Neural progenitor cell (in vitro differentiated cells): Measurements from ENCODE around the gene ADAMTSL1. TPM values are rescaled to one million over a fixed set of nuclear protein-coding genes. Genes with fewer than 3 reads are reported as not detected.
A peak's percentile ranks its signal among the peaks of the same experiment; 100 is the strongest.

Source experiments
- DNase-seq: peaks from one replicate; pipeline ENCODE4 v3.0.0-alpha.2; 2016; ENCODE audit warnings: low spot score
- H2AFZ ChIP-seq: fragments of 200-600 bp; sonication (generic); replicated peaks from 2 replicates; pipeline ENCODE4 v1.6.1; 2016; ENCODE audit warnings: antibody characterized with exemption
- H3F3A ChIP-seq: fragments of 200-600 bp; sonication (generic); 2 replicates; pipeline ENCODE4 v1.6.1; 2016; ENCODE audit warnings: antibody characterized with exemption, low read depth
- H3K27ac ChIP-seq: fragments of 200-600 bp; sonication (generic); 2 replicates; pipeline ENCODE4 v1.5.1; 2016; ENCODE audit warnings: mild to moderate bottlenecking
- H3K27me3 ChIP-seq: fragments of 200-600 bp; sonication (generic); 2 replicates; pipeline ENCODE4 v1.6.1; 2016; ENCODE audit warnings: mild to moderate bottlenecking, moderate library complexity
- H3K36me3 ChIP-seq: fragments of 200-600 bp; sonication (generic); 2 replicates; pipeline ENCODE4 v1.5.1; 2016
- H3K4me1 ChIP-seq: fragments of 200-600 bp; sonication (generic); 2 replicates; pipeline ENCODE4 v1.6.1; 2016; ENCODE audit warnings: mixed run types
- H3K4me2 ChIP-seq: fragments of 200-600 bp; sonication (generic); 2 replicates; pipeline ENCODE4 v1.6.1; 2016
- H3K4me3 ChIP-seq: fragments of 200-600 bp; sonication (generic); 2 replicates; pipeline ENCODE4 v1.5.1; 2016
- H3K79me2 ChIP-seq: fragments of 200-600 bp; sonication (generic); 2 replicates; pipeline ENCODE4 v1.6.1; 2016; ENCODE audit warnings: low read depth
- H3K9ac ChIP-seq: fragments of 200-600 bp; sonication (generic); 2 replicates; pipeline ENCODE4 v1.6.1; 2016
- H3K9me3 ChIP-seq: fragments of 200-600 bp; sonication (generic); 2 replicates; pipeline ENCODE4 v1.5.1; 2016; ENCODE audit warnings: low read depth
- H4K20me1 ChIP-seq: fragments of 200-600 bp; sonication (generic); 2 replicates; pipeline ENCODE4 v1.6.1; 2016; ENCODE audit warnings: low read depth
- H3K27ac Mint-ChIP-seq: 3 replicates; pipeline ENCODE4 v1.8.0; 2021; ENCODE audit warnings: mixed read lengths
- H3K27me3 Mint-ChIP-seq: 2 replicates; pipeline ENCODE4 v1.8.0; 2022; ENCODE audit warnings: low read depth, mild to moderate bottlenecking, inconsistent platforms, moderate library complexity, mixed read lengths; ENCODE audit not compliant: insufficient read depth
- H3K36me3 Mint-ChIP-seq: 3 replicates; pipeline ENCODE4 v1.8.0; 2021; ENCODE audit warnings: mixed read lengths
- H3K4me1 Mint-ChIP-seq: 3 replicates; pipeline ENCODE4 v1.8.0; 2021; ENCODE audit warnings: mixed read lengths
- H3K4me3 Mint-ChIP-seq: 3 replicates; pipeline ENCODE4 v1.8.0; 2021; ENCODE audit warnings: mild to moderate bottlenecking, moderate library complexity, mixed read lengths
- H3K9me3 Mint-ChIP-seq: 3 replicates; pipeline ENCODE4 v1.8.0; 2020; ENCODE audit warnings: mixed read lengths
- EZH2 ChIP-seq: fragments of 200-600 bp; sonication (generic); IDR thresholded peaks from 2 replicates; pipeline ENCODE4 v1.6.1; 2017; ENCODE audit warnings: antibody characterized with exemption, mild to moderate bottlenecking, moderate library complexity
- EZH2phosphoT487 ChIP-seq: fragments of 200-600 bp; sonication (generic); IDR thresholded peaks from 2 replicates; pipeline ENCODE4 v1.6.1; 2017; ENCODE audit warnings: antibody characterized with exemption
- total RNA-seq: library from RNA; depleted of rRNA; stranded (reverse); fragments of >200 nt; gene quantifications from 2 replicates; pipeline ENCODE4 v1.2.3, GENCODE V29; 2015; ENCODE audit warnings: low replicate concordance
- TF ChIP-seq, protein P1 (sequence below): fragments of 200-600 bp; sonication (generic); IDR thresholded peaks from 2 replicates; pipeline ENCODE4 v1.5.1; 2017; ENCODE audit warnings: antibody characterized with exemption, mild to moderate bottlenecking

The ADAMTSL1 gene
- total RNA-seq, 1 donor from 2014 or later = 0.73 TPM

DNA sequence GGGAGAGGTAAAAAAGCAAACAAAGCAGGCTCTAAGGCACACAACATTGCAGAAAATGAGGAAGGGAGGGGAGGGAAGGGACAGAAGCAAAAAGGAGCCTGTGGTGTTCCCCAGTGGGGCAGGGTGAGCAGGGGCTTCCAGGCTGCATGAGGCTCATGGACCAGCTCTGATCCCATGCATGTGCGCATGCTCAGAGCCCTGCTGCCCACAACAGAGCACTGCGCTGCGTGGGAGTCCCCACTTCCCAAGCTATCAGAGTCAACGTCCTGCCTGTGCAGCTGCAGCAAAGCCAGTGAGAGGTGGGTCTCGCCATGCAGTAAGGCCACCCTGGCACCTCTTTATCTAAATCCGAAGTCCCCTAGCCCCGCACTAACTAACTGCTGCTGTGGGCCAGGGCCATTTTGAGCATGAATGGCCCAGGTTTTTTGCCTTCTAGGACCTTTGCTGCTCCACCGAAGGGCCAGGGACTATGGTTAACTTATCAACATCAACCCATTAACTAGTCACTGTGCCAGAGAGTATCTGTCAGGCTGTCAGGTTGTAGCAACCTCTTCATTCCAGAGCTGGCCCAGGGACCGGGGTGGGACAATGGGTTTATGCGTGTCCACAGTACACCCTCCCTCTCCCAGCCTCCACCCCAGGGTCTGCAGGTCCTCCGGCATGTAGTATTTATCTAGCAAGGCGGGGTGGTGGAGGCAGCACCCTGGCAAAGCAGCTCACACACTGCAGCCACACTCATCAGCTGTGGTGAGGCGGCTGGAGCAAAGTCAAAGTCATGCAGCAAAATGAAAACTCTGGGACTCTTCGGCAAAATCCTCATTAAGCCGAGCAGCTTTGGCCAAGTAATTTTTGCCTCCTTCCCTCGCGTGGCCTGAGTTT lies 435.4 kb downstream of the ADAMTSL1 start:
- Histone ChIP-seq H3K9ac (no peak overlapping the region), H3K36me3 (no peaks in the 10 kb centered on the region), H3K9me3 (no peaks in the 10 kb centered on the region), H3K4me2 (no peak overlapping the region), H4K20me1 (no peaks in the 10 kb centered on the region), H3K4me1 (peaks cover 33% of the 10 kb centered on the region), H3K79me2 (no peaks in the 10 kb centered on the region), H3K4me3 (no peak overlapping the region), H3K27me3 (peaks cover 25% of the 10 kb centered on the region), H3K27ac (no peak overlapping the region), H3F3A (peaks cover 12% of the 10 kb centered on the region), H2AFZ (peak overlapping the region; percentile 81)
- Mint-ChIP-seq H3K9me3 (no peaks in the 10 kb centered on the region), H3K4me1 (peaks cover 32% of the 10 kb centered on the region), H3K36me3 (no peaks in the 10 kb centered on the region), H3K27me3 (peaks cover 6% of the 10 kb centered on the region), H3K27ac (peak overlapping the region; percentile 82), H3K4me3 (no peak overlapping the region)
- no peak for DNase-seq
- no peak for TF ChIP-seq EZH2phosphoT487
- TF ChIP-seq EZH2 = no peak
- TF ChIP-seq, protein P1, sequence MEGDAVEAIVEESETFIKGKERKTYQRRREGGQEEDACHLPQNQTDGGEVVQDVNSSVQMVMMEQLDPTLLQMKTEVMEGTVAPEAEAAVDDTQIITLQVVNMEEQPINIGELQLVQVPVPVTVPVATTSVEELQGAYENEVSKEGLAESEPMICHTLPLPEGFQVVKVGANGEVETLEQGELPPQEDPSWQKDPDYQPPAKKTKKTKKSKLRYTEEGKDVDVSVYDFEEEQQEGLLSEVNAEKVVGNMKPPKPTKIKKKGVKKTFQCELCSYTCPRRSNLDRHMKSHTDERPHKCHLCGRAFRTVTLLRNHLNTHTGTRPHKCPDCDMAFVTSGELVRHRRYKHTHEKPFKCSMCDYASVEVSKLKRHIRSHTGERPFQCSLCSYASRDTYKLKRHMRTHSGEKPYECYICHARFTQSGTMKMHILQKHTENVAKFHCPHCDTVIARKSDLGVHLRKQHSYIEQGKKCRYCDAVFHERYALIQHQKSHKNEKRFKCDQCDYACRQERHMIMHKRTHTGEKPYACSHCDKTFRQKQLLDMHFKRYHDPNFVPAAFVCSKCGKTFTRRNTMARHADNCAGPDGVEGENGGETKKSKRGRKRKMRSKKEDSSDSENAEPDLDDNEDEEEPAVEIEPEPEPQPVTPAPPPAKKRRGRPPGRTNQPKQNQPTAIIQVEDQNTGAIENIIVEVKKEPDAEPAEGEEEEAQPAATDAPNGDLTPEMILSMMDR = no peak

DNA sequence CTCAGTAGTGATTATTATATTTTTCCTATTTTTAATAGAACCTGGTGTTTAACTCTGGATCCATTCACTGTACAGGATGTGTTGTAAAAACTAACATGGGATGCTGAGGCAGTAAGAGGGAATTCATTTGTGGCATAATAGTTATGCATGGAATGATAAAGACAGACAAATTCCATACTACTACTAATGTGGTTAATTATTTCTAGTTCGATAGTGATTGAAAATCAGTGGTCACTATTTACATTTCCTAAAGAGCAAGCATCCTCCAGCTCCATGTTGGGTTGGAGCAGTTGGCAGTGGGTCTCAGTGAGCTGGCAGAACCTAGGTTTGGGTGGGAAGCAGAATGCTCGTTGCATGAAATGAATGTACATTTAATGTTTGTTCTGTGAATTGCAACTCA lies 436.5 kb downstream of the ADAMTSL1 start:
- peaks cover 4% of the 10 kb centered on the region for H3F3A ChIP-seq
- H2AFZ ChIP-seq = no peak overlapping the region
- H3K27me3 ChIP-seq = peaks cover 29% of the 10 kb centered on the region
- no peak overlapping the region for H3K27ac Mint-ChIP-seq
- H3K27ac ChIP-seq = no peak overlapping the region
- no peak overlapping the region for H3K9ac ChIP-seq
- DNase-seq = no peak
- H3K36me3 Mint-ChIP-seq = no peaks in the 10 kb centered on the region
- H3K4me3 ChIP-seq = no peak overlapping the region
- H3K9me3 ChIP-seq = no peaks in the 10 kb centered on the region
- H3K4me1 ChIP-seq = peaks cover 26% of the 10 kb centered on the region
- no peaks in the 10 kb centered on the region for H3K9me3 Mint-ChIP-seq
- no peaks in the 10 kb centered on the region for H4K20me1 ChIP-seq
- peaks cover 23% of the 10 kb centered on the region for H3K4me1 Mint-ChIP-seq
- H3K79me2 ChIP-seq = no peaks in the 10 kb centered on the region
- no peak overlapping the region for H3K4me2 ChIP-seq
- peaks cover 9% of the 10 kb centered on the region for H3K27me3 Mint-ChIP-seq
- TF ChIP-seq EZH2phosphoT487 = no peak
- no peak for TF ChIP-seq EZH2
- no peak overlapping the region for H3K4me3 Mint-ChIP-seq
- no peaks in the 10 kb centered on the region for H3K36me3 ChIP-seq

DNA sequence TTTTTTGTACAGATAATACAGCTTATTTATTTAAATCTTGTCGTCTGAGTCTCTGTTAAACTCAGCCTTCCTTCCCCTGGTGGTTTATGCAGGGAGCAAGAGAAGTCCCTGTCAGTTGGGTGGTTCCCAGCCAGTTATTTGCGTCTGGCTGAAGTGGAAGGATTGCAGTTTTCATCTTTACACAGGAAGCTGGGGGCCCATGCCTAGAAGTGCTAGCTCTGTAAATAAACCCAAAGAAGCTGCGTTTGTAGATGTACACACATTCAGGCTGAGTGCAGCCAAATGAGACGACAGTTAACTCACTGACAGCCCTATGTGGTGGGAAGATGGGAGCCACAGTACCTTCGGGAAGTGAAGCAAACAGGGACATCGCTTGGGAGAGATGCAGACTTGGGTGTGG lies 437.0 kb downstream of the ADAMTSL1 start:
- Mint-ChIP-seq H3K27ac (peak overlapping the region; percentile 50), H3K4me3 (no peak overlapping the region), H3K36me3 (no peaks in the 10 kb centered on the region), H3K9me3 (no peaks in the 10 kb centered on the region), H3K27me3 (peaks cover 9% of the 10 kb centered on the region), H3K4me1 (peaks cover 20% of the 10 kb centered on the region)
- Histone ChIP-seq H3K27ac (no peak overlapping the region), H3K9ac (no peak overlapping the region), H3K4me1 (peaks cover 26% of the 10 kb centered on the region), H3K79me2 (no peaks in the 10 kb centered on the region), H3K27me3 (peaks cover 29% of the 10 kb centered on the region), H3K4me2 (no peak overlapping the region), H4K20me1 (no peaks in the 10 kb centered on the region), H3F3A (peaks cover 4% of the 10 kb centered on the region), H3K9me3 (no peaks in the 10 kb centered on the region), H3K36me3 (no peaks in the 10 kb centered on the region), H3K4me3 (no peak overlapping the region), H2AFZ (no peak overlapping the region)
- TF ChIP-seq, protein P1 = no peak
- no peak for DNase-seq

DNA sequence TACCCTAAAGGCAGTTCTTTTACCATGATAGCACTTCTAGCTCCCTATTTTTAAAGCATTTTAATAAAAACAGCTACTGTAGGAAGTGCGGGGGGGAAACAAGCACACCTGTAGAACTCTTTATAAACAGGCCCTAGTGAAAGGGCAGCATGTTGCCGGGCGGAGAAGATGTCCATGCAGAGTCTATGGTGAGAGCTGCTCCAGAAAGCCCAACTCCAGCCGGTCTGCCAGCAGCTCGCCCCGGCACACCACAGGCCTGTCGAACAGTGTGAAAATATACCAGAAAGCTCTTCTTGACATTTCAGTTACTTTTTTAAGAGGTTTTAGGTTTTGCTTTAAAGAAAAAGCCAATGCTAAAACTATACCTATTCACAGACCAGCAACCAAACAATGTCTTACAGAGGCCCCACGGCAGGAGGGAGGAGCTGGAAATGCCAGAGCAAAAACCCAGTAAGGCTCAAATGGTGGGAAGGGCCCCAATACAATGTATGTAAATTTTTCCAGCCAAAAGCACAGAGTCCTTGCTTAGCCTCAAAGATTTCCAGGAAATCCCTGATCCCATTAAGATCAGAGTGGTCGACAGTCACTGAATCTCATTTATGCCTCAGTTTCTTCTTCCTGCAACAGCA lies 437.9 kb downstream of the ADAMTSL1 start:
- no peaks in the 10 kb centered on the region for H3K36me3 Mint-ChIP-seq
- H3K4me1 Mint-ChIP-seq = peaks cover 15% of the 10 kb centered on the region
- peaks cover 26% of the 10 kb centered on the region for H3K4me1 ChIP-seq
- H2AFZ ChIP-seq = no peak overlapping the region
- H3K27ac Mint-ChIP-seq = no peak overlapping the region
- H3K27ac ChIP-seq = no peak overlapping the region
- H3K4me3 ChIP-seq = no peak overlapping the region
- H3K9me3 ChIP-seq = no peaks in the 10 kb centered on the region
- H3K79me2 ChIP-seq = no peaks in the 10 kb centered on the region
- H3K4me3 Mint-ChIP-seq = no peak overlapping the region
- H4K20me1 ChIP-seq = no peaks in the 10 kb centered on the region
- TF ChIP-seq EZH2 = no peak
- TF ChIP-seq, protein P1 = no peak
- no peak for TF ChIP-seq EZH2phosphoT487
- peaks cover 3% of the 10 kb centered on the region for H3K27me3 Mint-ChIP-seq
- H3K36me3 ChIP-seq = no peaks in the 10 kb centered on the region
- no peaks in the 10 kb centered on the region for H3K9me3 Mint-ChIP-seq
- peaks cover 4% of the 10 kb centered on the region for H3F3A ChIP-seq
- peak; percentile 34 for DNase-seq
- no peak overlapping the region for H3K9ac ChIP-seq
- peak overlapping the region; percentile 42 for H3K4me2 ChIP-seq
- H3K27me3 ChIP-seq = peaks cover 29% of the 10 kb centered on the region
